MM.1S (cell line): ENCODE results near the gene DELE1.

Experiments
- EZH2 ChIP-seq: fragments of 300-600 bp; sonication (generic); optimal IDR thresholded peaks from 2 replicates; pipeline ENCODE3; 2017; ENCODE audit warnings: low read depth, mild to moderate bottlenecking, antibody characterized with exemption, low read length, mixed read lengths
- EZH2phosphoT487 ChIP-seq: fragments of 300-600 bp; sonication (generic); IDR thresholded peaks from 2 replicates; pipeline ENCODE4 v1.6.1; 2018; ENCODE audit warnings: antibody characterized with exemption, low read length
- TF ChIP-seq, protein P1 (sequence below): fragments of 300-600 bp; sonication (generic); IDR thresholded peaks from 2 replicates; pipeline ENCODE4 v1.5.1; 2016; ENCODE audit warnings: antibody characterized with exemption, low read length, mixed read lengths

DNA sequence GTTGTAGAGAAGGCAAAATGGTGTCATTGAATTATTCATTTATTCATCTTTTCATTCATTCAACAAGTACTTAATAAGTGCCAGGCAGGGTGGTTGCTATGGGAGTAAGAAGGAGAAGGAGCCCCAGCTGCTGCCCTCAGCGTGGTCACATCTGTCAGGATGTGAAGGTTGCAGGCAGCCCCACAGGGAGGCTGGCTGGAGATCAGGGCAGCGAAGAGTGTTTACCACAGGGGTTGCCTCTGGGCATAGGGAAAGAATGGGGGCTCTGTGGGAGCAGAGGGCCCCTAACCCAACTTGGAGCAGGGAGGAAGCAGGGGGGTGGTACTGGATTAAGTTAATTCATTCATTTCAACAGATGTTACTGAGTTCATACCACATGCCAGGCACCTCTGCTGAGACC, 28.3 kb downstream of the DELE1 start:
- TF ChIP-seq, protein P1, sequence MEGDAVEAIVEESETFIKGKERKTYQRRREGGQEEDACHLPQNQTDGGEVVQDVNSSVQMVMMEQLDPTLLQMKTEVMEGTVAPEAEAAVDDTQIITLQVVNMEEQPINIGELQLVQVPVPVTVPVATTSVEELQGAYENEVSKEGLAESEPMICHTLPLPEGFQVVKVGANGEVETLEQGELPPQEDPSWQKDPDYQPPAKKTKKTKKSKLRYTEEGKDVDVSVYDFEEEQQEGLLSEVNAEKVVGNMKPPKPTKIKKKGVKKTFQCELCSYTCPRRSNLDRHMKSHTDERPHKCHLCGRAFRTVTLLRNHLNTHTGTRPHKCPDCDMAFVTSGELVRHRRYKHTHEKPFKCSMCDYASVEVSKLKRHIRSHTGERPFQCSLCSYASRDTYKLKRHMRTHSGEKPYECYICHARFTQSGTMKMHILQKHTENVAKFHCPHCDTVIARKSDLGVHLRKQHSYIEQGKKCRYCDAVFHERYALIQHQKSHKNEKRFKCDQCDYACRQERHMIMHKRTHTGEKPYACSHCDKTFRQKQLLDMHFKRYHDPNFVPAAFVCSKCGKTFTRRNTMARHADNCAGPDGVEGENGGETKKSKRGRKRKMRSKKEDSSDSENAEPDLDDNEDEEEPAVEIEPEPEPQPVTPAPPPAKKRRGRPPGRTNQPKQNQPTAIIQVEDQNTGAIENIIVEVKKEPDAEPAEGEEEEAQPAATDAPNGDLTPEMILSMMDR: no peak
- TF ChIP-seq EZH2 (no peak), EZH2phosphoT487 (no peak)
